Nephron progenitor cell (in vitro differentiated cells): ENCODE results near the gene C3.
"Not testable (repeated sequence)": the region's sequence is repeated elsewhere in the genome, so short reads cannot be mapped to it uniquely, and the experiment has no call there.

Experiments
- DNase-seq: peaks from one replicate; pipeline ENCODE4 v3.0.0; 2021
- H3K27ac Mint-ChIP-seq: 2 replicates; pipeline ENCODE4 v1.8.0; 2021; ENCODE audit warnings: mild to moderate bottlenecking, moderate library complexity, mixed read lengths
- H3K27me3 Mint-ChIP-seq: 2 replicates; pipeline ENCODE4 v1.8.0; 2021; ENCODE audit warnings: mild to moderate bottlenecking, low read depth, mixed read lengths; ENCODE audit not compliant: poor library complexity
- H3K36me3 Mint-ChIP-seq: 2 replicates; pipeline ENCODE4 v1.8.0; 2021; ENCODE audit warnings: low read depth, mixed read lengths
- H3K4me1 Mint-ChIP-seq: 2 replicates; pipeline ENCODE4 v1.8.0; 2021; ENCODE audit warnings: mixed read lengths
- H3K4me3 Mint-ChIP-seq: 2 replicates; pipeline ENCODE4 v1.8.0; 2021; ENCODE audit warnings: mild to moderate bottlenecking, moderate library complexity, mixed read lengths
- H3K9me3 Mint-ChIP-seq: 2 replicates; pipeline ENCODE4 v1.8.0; 2021; ENCODE audit warnings: mild to moderate bottlenecking, moderate library complexity, mixed read lengths
- TF ChIP-seq, protein P1 (sequence below): fragments of 200-600 bp; sonication (generic); IDR thresholded peaks from 2 replicates; pipeline ENCODE4 v1.5.0; 2021; ENCODE audit warnings: antibody characterized with exemption

The C3 gene

DNA sequence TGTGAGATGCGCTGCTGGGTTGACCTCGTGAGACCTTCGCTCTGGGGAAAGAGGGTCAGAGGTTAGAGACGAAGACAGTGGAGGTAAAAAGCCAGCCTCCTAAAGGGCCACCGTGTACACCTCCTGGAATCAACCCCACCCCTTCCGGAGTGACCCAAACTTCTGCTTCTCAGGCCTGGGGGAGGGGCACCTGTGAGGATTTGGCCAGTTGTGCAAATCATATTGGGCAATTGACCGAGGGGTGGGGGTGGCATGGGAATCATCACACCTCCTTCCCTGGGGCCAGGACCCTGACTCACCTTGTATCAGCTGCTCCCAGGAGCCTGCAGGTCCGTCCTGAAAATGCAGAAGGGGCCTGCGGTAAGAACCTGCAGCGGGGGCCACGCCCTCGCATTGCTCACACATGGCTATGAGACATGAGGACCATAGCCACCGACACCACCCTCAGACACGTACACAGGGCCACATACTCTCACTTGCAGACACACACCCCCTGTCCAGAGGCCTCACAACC lies 53.3 kb downstream of the C3 start:
- TF ChIP-seq, protein P1, sequence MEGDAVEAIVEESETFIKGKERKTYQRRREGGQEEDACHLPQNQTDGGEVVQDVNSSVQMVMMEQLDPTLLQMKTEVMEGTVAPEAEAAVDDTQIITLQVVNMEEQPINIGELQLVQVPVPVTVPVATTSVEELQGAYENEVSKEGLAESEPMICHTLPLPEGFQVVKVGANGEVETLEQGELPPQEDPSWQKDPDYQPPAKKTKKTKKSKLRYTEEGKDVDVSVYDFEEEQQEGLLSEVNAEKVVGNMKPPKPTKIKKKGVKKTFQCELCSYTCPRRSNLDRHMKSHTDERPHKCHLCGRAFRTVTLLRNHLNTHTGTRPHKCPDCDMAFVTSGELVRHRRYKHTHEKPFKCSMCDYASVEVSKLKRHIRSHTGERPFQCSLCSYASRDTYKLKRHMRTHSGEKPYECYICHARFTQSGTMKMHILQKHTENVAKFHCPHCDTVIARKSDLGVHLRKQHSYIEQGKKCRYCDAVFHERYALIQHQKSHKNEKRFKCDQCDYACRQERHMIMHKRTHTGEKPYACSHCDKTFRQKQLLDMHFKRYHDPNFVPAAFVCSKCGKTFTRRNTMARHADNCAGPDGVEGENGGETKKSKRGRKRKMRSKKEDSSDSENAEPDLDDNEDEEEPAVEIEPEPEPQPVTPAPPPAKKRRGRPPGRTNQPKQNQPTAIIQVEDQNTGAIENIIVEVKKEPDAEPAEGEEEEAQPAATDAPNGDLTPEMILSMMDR = no peak
- Mint-ChIP-seq H3K9me3 (peaks cover 25% of the 10 kb centered on the region), H3K27ac (no peak overlapping the region), H3K4me3 (no peak overlapping the region), H3K4me1 (no peaks in the 10 kb centered on the region), H3K27me3 (peaks cover 9% of the 10 kb centered on the region), H3K36me3 (no peaks in the 10 kb centered on the region)
- no peak for DNase-seq

DNA sequence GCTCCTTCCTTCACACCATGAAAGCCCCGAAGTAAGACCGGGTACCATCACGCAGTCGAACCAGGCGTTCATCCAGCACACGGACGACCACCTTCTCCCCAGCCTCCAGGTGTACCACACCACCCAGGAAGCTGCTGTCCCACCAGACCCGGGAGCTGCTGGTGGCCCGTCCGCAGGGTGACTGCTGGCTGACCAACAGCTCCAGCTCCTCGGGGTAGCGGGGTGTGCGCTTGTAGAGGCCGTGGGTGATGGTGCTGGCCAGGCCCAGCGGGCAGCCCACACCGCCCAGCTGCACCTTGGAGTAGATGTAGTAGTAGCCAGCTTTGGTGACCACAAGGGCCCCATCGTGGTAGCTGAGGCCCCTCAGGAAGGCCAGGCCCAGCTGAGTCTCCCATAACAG lies 55.5 kb downstream of the C3 start:
- no peak for DNase-seq
- H3K4me1 Mint-ChIP-seq = peaks cover 9% of the 10 kb centered on the region
- no peaks in the 10 kb centered on the region for H3K36me3 Mint-ChIP-seq
- H3K4me3 Mint-ChIP-seq = no peak overlapping the region
- H3K27ac Mint-ChIP-seq = no peak overlapping the region
- TF ChIP-seq, protein P1 = no peak
- H3K27me3 Mint-ChIP-seq = peaks cover 9% of the 10 kb centered on the region
- H3K9me3 Mint-ChIP-seq = peaks cover 28% of the 10 kb centered on the region

DNA sequence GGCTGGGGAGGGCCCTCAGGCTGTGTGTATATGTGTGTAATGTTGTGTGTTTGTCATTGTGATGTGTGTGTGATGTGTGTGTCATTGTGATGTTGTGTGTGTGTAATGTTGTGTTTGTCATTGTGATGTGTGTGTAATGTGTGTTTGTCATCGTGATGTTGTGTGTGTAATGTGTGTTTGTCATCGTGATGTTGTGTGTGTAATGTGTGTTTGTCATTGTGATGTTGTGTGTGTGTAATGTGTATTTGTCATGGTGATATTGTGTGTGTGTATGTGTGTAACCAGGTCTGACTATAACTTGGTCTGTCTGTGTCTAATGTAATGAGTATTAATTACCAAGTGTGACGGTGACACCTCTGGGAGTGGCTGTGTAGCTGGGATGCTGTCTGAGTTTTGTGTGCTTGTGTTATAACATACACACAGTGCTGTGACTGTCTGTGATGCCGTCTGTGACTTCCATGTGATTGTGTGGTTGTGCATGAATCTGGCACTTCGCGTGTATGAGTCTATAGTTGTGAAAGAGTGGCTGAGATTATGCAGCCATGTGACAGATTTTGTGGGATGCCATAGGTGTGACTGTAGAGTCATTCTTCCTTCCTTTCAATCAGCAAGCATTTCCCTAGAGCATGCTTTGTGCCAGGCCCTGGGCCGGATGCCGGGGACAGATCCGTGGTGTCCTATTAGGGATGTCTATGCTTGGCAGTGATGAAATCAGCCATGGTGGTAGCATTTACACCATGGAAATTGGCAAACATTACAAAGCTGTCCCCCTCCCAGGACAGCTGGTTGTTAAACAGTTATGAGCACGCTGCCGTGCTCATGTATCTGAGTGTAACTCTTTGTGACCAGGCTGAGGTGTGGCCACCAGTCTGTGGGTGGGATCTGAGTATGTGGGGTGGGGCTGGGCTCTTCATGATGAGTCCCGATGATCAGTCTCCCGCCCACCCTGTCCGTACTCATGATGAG lies 56.9 kb downstream of the C3 start:
- peaks cover 24% of the 10 kb centered on the region for H3K9me3 Mint-ChIP-seq
- no peak for DNase-seq
- H3K27me3 Mint-ChIP-seq = peaks cover 9% of the 10 kb centered on the region
- TF ChIP-seq, protein P1 = no peak
- no peak overlapping the region for H3K27ac Mint-ChIP-seq
- H3K36me3 Mint-ChIP-seq = no peaks in the 10 kb centered on the region
- peaks cover 14% of the 10 kb centered on the region for H3K4me1 Mint-ChIP-seq
- no peak overlapping the region for H3K4me3 Mint-ChIP-seq

DNA sequence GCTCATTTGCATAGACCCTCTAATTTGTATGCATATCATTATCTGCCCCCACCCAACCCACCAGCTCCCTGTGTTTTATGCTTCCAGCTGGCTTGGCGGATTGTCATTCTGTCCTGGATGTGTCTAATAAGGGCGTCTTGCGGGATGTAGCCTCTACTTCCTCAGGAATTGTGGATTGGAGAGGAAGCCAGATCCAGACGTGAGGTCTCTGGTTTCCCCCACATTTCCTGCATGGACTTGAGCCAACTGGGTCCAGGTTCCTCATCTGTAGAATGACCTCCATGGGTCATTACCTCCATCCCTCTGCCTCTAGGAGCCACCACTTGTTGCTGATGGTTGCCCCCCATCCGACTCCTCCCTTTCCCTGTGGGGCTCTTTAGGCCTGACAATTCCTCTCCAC lies 57.7 kb downstream of the C3 start:
- TF ChIP-seq, protein P1 = no peak

DNA sequence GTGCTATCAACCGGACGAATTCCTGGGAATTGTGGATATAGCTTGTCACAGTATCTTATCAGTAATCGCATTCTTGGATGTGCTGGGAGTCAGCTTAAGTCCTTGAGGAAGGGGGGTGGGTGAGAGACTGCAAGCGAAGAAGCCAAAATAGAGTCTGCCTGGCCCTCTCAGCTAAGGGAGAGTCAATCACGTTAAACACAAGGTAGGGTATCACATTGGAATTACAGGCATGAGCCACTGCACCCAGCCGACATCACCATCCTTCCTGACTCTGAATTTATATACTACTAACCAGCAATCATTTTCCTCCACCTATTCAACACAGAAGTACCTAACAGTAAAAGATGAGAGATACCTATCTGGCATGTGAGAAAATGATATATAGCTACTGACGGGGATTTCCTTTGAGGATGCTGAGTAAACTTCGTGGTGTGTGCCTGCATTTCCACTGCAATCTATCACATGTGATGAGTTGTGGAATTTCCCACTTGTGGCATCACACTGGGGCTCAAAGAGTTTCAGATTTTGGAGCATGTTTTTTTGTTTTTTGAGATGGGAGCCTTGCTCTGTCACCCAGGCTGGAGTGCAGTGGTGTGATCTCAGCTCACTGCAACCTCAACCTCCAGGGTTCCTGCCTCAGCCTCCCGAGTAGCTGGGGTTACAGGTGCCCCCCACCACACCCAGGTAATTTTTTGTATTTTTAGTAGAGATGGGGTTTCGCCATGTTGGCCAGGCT lies 58.8 kb downstream of the C3 start:
- Mint-ChIP-seq H3K9me3 (peaks cover 37% of the 10 kb centered on the region), H3K27me3 (peaks cover 14% of the 10 kb centered on the region), H3K4me1 (peaks cover 22% of the 10 kb centered on the region)
- not testable (repeated sequence) for H3K36me3 Mint-ChIP-seq, H3K4me3 Mint-ChIP-seq, H3K27ac Mint-ChIP-seq, DNase-seq

More for the DNA sequence above, 57.7 kb downstream of the C3 start:
- DNase-seq = no peak
- H3K4me1 Mint-ChIP-seq = peaks cover 18% of the 10 kb centered on the region
- no peaks in the 10 kb centered on the region for H3K36me3 Mint-ChIP-seq
- H3K9me3 Mint-ChIP-seq = peaks cover 30% of the 10 kb centered on the region
- H3K27ac Mint-ChIP-seq = no peak overlapping the region
- H3K27me3 Mint-ChIP-seq = peaks cover 11% of the 10 kb centered on the region
- H3K4me3 Mint-ChIP-seq = no peak overlapping the region

DNA sequence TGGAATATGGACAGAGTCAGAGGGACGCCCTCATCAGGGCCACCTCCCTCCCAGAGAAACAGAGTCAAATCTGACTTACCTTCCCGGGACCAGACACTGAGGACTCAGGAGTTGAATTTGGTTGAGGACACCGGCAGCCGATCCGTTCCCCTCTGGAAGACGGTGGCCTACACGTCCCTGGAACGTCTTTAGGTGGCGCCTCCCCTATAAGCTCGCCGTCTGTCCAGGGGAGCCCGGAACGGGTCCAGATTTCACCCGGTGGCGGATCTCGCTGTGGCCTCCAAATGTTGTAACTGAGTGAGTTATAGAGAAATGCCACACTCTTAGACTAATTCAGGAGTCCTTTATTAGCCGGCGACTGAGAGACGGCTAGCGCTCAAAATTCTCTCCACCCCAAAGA lies 59.5 kb downstream of the C3 start:
- Mint-ChIP-seq H3K27me3 (peaks cover 14% of the 10 kb centered on the region), H3K4me3 (no peak overlapping the region), H3K36me3 (no peaks in the 10 kb centered on the region), H3K4me1 (peaks cover 22% of the 10 kb centered on the region), H3K27ac (peak overlapping the region; percentile 73), H3K9me3 (peaks cover 44% of the 10 kb centered on the region)
- TF ChIP-seq, protein P1 = no peak
- DNase-seq = no peak

DNA sequence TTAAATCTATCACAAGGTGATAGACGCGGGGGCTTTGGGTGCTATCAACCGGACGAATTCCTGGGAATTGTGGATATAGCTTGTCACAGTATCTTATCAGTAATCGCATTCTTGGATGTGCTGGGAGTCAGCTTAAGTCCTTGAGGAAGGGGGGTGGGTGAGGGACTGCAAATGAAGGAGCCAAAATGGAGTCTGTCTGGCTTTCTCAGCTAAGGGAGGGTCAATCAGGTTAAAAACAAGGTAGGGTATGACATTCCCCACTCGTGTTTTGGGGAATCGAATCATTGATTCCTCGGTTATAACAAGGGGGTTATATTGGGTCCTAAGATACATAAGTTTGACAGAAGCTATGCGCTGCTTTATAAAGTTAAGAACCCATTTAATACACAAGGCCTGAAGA lies 64.1 kb downstream of the C3 start:
- not testable (repeated sequence) for DNase-seq, H3K27me3 Mint-ChIP-seq, H3K27ac Mint-ChIP-seq, H3K4me3 Mint-ChIP-seq, H3K36me3 Mint-ChIP-seq
- Mint-ChIP-seq H3K9me3 (peaks cover 57% of the 10 kb centered on the region), H3K4me1 (peaks cover 18% of the 10 kb centered on the region)
